HG03135 (cell line): ENCODE results near the gene RAB3A.

Source experiments
- ATAC-seq: cut with Tn5 transposase; IDR thresholded peaks from one replicate; pipeline ENCODE4 v1.9.1; 2021; ENCODE audit warnings: mild to moderate bottlenecking, moderate library complexity; ENCODE audit not compliant: unreplicated experiment

Gene RAB3A

GRCh38 chr19:18152817-18153555, 50.9 kb downstream of the RAB3A start, which contains the start of gene PIK3R2:
Gene PIK3R2, plus strand, starts transcription at chr19:18153163. Its CDS starts 2,717 bp downstream, at chr19:18155880.
- ATAC-seq: peak; percentile 73

GRCh38 chr19:18152442-18152816, 51.4 kb downstream of the RAB3A start:
- peak; percentile 62 for ATAC-seq

DNA sequence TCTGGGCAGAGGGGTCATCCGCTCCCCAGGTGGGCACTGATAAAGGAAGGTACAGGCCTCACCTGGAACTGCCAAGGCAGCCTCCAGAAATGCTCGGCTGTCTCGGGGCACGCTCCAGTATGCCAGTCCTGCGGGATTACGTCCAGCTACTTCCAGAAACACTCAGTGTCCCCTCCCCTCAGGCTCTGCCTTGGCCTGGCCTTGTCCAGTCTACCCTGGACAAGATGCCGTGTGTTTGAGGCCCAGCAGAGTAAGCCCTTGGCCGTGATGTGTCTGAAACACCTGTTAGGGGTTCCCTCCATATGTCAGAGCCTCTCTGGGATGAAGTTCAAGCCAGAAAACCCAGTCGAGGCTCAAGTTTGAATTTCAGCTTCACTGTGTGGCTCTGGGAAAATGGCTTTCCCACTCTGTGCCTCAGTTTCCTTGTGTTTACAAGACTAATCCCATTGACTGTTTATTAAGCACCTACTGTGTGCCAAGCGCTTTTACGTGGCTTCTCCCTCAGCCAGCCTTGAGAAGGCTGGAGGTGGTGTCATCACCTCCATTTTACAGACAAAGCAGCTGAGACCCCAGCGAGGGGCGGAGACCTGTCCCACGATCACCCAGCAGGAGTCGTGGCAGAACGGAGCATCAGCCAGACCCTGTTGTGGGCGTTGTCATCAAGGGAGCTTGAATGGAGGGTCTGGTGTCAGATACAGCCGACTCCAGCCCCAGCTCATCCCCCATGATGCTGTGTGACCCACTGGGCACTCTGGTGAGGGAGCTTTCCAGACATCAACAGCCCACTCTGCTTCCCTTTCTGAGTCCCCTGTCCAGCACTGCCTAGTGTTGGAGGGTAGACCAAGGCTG, 52.8 kb downstream of the RAB3A start:
- ATAC-seq: no peak

- no peak for ATAC-seq
Observed at GRCh38 chr19:18149596-18149975, 54.3 kb downstream of the RAB3A start.

DNA sequence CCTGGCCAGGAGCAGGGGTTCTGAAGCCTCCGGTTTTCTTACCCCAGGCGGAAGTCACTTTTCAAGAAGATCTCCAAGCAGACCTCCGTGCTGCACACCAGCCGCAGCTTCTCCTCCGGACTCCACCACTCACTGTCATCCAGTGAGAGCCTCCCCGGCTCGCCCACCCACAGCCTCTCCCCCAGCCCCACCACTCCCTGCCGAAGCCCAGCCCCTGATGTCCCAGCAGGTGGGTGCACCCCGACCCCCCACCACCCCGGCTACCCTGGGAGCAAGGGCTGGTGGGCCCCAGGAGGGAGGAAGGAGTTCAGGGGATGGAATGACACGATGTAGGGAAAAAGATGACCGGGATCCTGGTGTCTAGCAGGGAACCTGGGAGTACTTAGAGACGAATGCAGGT, 56.4 kb downstream of the RAB3A start:
- no peak for ATAC-seq
